HG03460 (cell line): Measurements from ENCODE around the gene BPI.
"Not testable (repeated sequence)": the region's sequence is repeated elsewhere in the genome, so short reads cannot be mapped to it uniquely, and the experiment has no call there.

Experiments used
- ATAC-seq: cut with Tn5 transposase; IDR thresholded peaks from one replicate; pipeline ENCODE4 v1.9.1; 2021; ENCODE audit not compliant: unreplicated experiment

Gene BPI

DNA sequence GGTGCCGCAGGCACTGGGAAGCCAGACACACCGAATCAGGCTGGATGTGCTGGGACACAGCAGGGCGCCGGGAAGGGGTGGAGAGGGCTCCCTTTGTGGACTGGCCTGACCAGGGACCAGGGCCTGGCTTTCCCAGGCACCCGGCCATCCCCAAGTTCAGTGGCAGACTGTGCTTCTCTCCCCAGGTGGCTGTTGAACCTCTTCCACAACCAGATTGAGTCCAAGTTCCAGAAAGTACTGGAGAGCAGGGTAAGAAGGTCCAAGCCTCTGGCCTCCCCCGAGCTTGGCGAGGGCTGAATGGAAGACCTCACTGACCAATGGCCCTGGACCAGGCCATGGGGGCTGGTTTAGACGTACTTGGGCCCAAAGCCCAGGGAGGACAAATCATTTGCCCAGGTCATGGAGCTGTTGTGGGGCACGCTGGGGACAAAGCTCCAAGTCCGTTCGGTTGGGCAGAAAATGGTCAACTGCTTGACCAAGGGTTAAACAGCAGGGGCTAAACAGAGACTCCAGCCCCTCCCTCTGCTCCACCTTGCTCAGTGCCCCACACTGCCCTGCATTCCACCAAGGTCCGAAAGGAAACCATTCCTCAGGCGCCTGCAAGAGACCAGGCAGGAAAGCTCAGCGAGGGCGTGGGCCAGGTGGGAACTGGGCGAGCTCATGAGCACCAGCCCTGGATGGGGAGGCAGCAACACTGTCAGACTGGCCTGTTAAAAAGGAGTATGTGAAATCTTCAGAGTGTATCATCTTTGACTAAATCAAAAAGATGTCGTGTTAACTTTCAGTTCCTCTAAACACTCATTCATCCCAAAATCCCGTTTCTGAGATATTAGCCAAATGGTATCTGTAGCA lies 51.4 kb downstream of the BPI start:
- ATAC-seq: no peak

DNA sequence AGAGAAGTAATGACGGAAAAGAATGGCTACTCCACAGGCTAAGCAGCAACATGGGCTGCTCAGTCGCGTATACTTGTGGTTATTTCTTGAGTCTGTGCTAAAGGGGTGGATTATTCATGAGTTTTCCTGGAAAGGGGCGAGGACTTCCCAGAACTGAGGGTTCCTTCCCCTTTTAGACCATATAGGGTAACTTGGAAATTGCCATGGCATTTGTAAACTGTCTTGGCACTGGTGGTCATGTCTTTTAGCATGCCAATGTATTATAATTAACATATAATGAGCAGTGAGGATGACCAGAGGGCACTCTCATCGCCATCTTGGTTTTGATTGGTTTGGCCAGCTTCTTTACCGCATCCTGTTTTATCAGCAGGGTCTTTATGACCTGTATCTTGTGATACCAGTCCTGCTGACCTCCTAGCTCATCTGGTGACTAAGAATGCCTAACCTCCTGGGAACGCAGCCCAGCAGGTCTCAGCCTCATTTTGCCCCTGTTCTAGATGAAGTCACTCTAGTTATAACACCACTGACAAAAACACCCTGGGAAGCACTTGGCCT lies 53.8 kb downstream of the BPI start:
- no peak for ATAC-seq

DNA sequence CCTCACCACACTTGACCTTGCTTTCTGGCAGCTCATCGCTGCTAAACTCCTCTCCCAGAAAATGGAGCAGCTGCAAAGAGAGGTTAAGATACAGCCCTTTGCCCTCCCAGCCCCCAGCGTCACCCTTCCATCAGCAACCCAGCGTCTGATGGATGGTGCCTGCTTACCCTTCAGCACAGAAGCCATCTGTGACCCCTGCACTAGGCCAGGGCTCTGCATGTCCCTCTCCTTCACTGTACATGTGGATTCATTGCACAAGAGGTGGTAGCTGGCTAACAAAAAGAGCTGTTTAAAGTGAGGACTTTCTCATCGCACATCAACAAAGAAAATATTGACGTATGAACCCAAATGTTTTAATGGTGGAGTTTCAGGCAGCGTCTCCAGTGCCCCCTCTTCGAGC lies 54.6 kb downstream of the BPI start:
- no peak for ATAC-seq

DNA sequence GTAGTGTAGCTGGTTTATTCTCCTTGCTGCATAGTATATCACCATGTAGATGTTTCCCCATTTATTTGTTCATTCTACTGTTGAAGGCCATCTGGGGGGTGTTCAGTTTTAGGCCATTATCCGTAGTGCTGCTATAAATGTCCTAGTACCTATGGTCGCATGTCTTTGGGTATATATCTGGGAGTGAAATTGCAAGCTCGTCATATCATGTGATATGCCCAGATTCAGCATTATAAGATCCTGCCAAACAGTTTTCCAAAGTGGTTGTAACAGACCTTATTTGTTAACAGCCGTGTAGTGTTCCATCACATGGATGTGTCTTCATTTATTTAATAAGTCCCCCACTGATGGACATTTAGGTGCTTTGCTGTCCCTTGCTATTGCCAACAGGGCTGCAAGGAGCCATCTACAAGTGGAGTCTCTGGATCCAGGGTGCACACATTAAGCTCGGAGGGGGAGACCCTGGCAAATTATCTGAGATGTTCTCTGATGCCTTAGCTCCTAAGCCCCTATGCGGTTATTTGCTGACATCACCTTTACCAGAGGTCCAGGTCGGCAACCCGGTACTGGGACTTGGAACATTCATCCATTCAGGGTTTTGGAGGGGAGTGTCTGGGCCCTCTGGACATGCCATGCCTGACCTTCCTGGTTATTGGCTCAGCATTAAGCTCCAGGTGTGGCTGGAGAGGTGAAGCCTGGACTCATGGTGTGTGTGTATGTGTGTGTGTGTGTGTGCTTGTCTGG lies 59.2 kb downstream of the BPI start:
- no peak for ATAC-seq

DNA sequence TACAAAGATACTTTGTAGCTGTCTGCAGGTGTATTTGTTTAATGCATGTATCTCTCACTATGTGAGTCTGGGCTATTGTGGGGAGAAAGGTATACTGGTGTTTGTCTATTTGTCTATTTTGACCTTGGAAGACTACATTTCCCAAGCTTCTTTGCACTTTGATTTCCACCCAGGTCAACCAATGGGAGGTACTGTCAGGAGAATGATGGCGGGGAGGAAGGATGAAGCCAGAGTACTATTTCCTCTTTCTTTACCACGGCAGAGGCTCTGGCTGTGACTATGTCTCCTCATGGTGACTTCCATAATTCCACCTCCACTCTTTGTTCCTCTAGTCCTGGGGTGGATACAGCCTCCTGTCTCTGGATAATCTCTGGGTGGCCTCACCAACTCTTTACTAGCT lies 65.4 kb downstream of the BPI start:
- ATAC-seq: no peak

DNA sequence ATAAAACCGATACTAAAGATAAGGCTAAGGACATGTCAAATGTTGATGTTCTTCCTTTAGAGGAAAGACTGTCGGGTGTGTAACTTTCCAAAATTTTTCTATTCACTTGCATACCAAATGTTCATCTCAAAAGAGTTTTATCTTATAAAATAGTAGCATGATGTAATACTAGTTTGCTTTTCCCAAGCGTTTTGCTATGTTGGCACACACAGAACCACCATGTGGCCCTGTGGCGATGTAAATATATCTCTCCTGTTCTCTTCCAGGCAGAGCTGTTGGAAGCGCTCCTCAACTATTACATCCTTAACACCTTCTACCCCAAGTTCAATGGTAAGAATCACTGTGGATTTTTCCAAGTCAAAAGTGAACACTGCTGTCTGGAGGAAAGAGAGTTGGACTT lies 68.8 kb downstream of the BPI start:
- ATAC-seq: no peak

DNA sequence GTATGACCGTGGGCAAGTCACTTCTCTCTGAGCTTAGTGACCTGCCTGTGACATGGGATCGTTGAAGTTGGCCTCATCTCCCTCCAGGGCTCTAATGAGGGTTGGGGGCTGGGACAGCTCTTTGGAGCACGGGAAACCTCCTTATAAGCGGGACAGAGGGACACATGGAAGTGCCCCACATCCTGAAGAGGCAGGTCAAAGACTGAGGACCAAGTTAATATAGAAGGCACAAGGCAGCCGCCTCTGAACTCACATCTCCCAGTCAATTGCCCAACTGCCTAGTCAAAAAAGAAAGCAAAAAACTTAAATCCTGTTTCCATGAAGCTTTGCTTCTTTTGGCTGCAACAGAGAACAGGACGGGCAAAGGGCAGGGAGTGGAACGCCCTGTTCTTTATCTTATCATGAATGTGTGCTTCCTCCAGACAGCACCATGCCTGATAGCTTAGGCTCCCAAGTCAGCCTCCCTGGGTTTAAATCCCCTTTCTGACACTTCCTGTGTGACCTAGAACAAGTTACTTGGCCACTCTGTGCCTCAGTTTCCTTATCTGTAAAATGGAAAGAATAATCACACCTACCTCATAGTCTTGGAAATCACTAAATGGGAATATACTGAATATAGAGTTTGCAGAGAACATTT lies 69.4 kb downstream of the BPI start:
- no peak for ATAC-seq

DNA sequence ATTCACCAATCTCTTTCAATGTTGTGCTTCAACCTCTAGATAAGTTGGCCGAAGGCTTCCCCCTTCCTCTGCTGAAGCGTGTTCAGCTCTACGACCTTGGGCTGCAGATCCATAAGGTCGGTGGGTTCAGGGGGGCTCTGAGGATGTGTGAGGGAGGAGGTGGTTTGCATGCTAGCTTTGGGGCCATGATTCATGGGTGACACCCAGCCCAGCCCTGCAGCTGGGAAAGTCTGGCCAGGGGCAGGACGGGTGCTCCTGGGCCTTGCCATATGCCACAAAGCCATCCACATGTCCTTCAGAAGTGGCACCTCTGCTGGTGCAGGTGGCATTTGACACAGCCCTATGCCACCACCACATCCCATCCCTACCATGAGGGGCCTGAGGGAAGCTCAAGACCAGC lies 69.9 kb downstream of the BPI start:
- no peak for ATAC-seq

DNA sequence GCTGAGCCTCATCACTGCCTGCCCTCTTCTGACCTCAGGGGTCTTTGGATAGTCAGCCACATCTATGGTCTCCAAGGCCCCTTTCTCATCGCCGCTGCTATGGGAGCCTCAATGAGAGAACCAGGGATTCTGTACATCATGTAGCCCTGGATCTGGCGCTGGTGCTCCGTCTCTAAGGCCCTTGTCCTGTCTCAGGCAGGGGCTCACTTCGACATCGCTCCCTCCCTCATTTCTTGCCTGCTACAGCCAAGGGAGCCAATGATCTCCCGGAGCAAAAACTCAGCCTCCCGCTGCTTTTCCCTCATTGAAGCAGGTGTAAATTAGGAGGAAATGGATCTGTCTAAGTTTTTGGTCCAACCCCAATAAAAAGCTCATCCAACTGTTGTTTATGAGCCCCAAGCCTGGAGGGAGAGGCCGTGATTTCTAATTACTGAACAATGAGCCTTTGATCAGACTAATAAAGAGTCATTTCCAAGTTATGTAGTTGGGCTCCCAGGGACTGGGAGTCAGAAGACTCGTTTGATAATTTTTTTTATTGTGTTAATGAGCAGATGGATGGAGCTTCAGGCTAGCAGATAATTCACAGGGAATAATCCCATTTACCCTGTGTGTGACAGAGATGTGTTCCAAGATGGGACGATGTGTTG lies 73.2 kb downstream of the BPI start:
- ATAC-seq: no peak

DNA sequence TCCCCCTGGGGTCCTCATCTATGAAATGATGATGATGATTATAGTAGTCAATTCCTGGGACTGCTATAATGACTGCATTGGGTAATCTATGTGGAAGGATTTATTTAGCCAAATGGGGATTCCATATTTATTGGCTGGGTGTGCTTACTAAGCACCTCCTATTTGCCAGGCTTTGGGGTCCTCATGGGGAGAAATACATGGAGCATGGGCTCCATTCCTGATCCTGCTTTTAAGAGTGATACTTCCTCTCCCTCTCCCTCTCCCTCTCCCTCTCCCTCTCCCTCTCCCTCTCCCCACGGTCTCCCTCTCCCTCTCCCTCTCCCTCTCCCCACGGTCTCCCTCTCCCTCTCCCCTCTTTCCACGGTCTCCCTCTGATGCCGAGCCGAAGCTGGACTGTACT lies 73.9 kb downstream of the BPI start:
- ATAC-seq: not testable (repeated sequence)

DNA sequence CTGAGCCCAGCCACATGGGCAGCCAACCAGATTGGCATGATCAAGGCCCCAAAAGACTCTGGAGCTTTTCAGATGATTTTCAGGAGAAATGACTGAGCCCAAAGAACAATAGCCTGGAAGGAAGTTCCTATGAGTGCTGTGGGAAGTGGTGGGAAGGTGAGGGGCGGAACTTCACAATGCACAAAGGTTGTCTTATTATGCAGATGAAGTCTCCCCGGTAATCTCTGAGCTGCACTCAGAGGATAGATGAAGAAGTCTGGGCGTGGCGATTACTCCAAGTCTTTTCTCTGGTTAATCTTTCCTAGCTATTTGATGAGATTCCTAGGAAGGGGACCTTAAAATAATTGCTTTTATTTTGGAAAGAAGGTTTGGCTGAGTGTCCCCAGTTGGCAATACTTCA lies 79.2 kb downstream of the BPI start:
- ATAC-seq: no peak

DNA sequence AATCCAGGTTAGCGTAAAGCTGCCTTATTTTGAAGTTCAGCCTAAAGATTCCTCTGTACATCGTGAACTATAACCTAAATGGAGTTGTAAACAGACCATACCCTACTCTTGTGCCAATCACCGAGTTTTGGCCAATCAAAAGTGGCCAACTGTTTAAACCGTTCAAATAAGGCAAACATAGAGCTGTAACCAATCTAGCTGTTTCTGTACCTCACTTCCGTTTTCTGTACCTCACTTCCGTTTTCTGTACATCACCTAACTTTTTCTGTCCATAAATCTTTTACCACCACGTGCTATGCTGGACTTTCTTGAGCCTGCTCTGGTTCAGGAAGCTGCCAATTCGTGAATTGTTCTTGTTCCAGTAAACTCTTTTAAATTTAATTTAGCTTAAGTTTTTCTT lies 82.0 kb downstream of the BPI start:
- no peak for ATAC-seq

DNA sequence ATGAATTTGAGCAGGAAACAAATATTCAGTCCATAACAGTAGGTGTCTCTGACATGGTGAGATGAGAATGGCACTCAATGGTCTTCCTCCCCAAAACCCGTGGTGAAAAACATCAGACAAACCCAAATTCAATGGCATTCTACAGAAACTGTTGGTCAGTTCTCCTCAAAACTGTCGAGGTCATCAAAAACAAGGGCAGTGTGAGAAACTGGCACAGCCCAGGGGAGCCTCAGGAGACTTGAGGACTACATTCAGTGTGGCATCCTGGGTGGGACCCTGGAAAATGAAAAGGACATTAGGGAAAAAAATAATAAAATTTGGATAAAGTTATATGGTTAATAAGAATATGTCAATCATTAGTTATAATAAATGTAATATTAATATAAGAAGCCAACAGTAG lies 82.9 kb downstream of the BPI start:
- ATAC-seq: no peak
